ENCODE data around the gene CHADL. TPM values are rescaled to one million over a fixed set of nuclear protein-coding genes. Genes with fewer than 3 reads are reported as not detected.

The CHADL gene
- total and polyA plus RNA-seq, 9 of the 15 experiments (the other 6 are each of a cell fraction or from before 2014, with no cell fraction given), result not detected

GRCh38 chr22:41285441-41285819 lies 44.7 kb upstream of the CHADL start (continued):
- TF ChIP-seq, protein P1, sequence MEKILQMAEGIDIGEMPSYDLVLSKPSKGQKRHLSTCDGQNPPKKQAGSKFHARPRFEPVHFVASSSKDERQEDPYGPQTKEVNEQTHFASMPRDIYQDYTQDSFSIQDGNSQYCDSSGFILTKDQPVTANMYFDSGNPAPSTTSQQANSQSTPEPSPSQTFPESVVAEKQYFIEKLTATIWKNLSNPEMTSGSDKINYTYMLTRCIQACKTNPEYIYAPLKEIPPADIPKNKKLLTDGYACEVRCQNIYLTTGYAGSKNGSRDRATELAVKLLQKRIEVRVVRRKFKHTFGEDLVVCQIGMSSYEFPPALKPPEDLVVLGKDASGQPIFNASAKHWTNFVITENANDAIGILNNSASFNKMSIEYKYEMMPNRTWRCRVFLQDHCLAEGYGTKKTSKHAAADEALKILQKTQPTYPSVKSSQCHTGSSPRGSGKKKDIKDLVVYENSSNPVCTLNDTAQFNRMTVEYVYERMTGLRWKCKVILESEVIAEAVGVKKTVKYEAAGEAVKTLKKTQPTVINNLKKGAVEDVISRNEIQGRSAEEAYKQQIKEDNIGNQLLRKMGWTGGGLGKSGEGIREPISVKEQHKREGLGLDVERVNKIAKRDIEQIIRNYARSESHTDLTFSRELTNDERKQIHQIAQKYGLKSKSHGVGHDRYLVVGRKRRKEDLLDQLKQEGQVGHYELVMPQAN (IDR thresholded peaks at IDR 0.05; ENCODE audit: borderline replicate concordance), result no peak
- TF ChIP-seq ZNF318 (IDR thresholded peaks at IDR 0.05; ENCODE audit: borderline replicate concordance in 1 of 2, low read depth in 1 of 2) (no peak; a peak in 1 of 4 replicates), NR2F6 (CRISPR knock-in tag; IDR thresholded peaks at IDR 0.05) (no peak), ZC3H4 (CRISPR knock-in tag; IDR thresholded peaks at IDR 0.05; ENCODE audit: borderline replicate concordance) (no peak), ZBTB8A (IDR thresholded peaks at IDR 0.05; ENCODE audit: partially characterized antibody) (no peak), MAZ (CRISPR knock-in tag; conservative IDR thresholded peaks at IDR 0.05 in 1 of 2, IDR thresholded peaks at IDR 0.05 in 1 of 2) (peak in 1 of 2 experiments; percentile 59; a peak in 1 of 4 replicates), SPI1 (IDR thresholded peaks at IDR 0.05; ENCODE audit: borderline replicate concordance, low read depth, low read length) (no peak), POLR2H (tag; IDR thresholded peaks at IDR 0.05; ENCODE audit: low read depth) (no peak), RAD21 (CRISPR knock-in tag; conservative IDR thresholded peaks at IDR 0.05 in 1 of 2, IDR thresholded peaks at IDR 0.05 in 1 of 2) (no peak), CREBBP (IDR thresholded peaks at IDR 0.05; ENCODE audit: low read depth, low read length) (no peak), U2AF2 (optimal IDR thresholded peaks at IDR 0.05; ENCODE audit: low read depth, low read length) (no peak), MYC (IDR thresholded peaks at IDR 0.05; ENCODE audit: low read depth, low read length) (no peak), MYC (CRISPR knock-in tag; IDR thresholded peaks at IDR 0.05; ENCODE audit: borderline replicate concordance, low read depth) (no peak), TFAM (CRISPR knock-in tag; conservative IDR thresholded peaks at IDR 0.05) (no peak), LARP7 (IDR thresholded peaks at IDR 0.05) (no peak), YY1 (IDR thresholded peaks at IDR 0.05; ENCODE audit: borderline replicate concordance in 1 of 3, control insufficient read depth in 1 of 3, extremely low read depth in 1 of 3, insufficient read depth in 3 of 3, insufficient read length in 1 of 3, insufficient replicate concordance in 2 of 3, low read depth in 1 of 3, low read length in 2 of 3) (no peak)
- TF ChIP-seq, protein P2, sequence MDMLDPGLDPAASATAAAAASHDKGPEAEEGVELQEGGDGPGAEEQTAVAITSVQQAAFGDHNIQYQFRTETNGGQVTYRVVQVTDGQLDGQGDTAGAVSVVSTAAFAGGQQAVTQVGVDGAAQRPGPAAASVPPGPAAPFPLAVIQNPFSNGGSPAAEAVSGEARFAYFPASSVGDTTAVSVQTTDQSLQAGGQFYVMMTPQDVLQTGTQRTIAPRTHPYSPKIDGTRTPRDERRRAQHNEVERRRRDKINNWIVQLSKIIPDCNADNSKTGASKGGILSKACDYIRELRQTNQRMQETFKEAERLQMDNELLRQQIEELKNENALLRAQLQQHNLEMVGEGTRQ (CRISPR knock-in tag; IDR thresholded peaks at IDR 0.05), result no peak
